ENCODE data around the gene ABCA8. TPM values are rescaled to one million over a fixed set of nuclear protein-coding genes. Genes with fewer than 3 reads are reported as not detected.

ABCA8 gene
- total RNA-seq, 4 donors from 2014 or later = 235 to 365 (median 316) TPM

DNA sequence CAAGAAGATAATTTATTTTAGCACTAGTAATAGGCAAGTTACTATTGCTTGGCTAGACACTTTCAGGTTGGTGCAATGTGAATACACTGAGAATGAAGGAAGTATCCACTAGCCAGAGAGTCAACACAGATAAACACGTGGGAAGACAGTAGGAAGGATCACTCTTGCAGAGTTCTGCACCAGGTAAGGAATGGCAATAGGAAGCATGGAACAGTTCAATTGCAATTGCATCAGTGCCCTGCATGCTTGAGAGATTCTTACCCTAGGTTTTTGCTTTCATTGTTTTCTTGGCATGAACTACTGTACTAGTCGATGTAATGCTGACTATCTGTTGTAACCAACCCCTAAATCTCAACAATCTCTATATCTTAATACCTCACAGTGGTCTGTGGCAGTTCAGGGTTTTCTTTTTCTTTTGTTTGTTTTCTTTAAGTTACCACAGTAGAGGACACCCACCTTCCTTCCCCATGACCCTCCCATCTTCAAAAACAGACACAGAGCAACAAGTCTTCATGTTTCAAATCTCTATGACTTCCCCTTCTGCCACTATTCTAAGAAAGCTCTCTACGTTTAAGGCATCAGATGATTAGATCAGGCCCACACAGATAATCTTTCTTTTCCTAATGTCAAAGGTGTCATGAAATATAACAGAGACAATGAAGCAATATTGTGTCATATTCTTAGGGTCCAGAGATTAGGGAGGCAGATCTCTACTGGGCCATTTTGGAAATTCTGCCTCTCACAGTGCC, 18.1 kb upstream of the ABCA8 start:
- TF ChIP-seq EP300 (IDR thresholded peaks at IDR 0.05) = no peak
- no peak for TF ChIP-seq POLR2A (IDR thresholded peaks at IDR 0.05)
- TF ChIP-seq, protein P1, sequence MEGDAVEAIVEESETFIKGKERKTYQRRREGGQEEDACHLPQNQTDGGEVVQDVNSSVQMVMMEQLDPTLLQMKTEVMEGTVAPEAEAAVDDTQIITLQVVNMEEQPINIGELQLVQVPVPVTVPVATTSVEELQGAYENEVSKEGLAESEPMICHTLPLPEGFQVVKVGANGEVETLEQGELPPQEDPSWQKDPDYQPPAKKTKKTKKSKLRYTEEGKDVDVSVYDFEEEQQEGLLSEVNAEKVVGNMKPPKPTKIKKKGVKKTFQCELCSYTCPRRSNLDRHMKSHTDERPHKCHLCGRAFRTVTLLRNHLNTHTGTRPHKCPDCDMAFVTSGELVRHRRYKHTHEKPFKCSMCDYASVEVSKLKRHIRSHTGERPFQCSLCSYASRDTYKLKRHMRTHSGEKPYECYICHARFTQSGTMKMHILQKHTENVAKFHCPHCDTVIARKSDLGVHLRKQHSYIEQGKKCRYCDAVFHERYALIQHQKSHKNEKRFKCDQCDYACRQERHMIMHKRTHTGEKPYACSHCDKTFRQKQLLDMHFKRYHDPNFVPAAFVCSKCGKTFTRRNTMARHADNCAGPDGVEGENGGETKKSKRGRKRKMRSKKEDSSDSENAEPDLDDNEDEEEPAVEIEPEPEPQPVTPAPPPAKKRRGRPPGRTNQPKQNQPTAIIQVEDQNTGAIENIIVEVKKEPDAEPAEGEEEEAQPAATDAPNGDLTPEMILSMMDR (IDR thresholded peaks at IDR 0.05) = no peak

GRCh38 chr17:68972119-68972704, 17.0 kb upstream of the ABCA8 start:
- Histone ChIP-seq H3K27me3 (no peaks in the 10 kb centered on the region), H3K27ac (peak overlapping the region; percentile 5 to 72 (median 48)), H3K4me1 (peaks cover 0 to 35% (median 4%) of the 10 kb centered on the region in 4 donors), H3K36me3 (peaks cover 0 to 25% (median 0%) of the 10 kb centered on the region in 3 donors), H3K4me3 (no peak overlapping the region), H3K9me3 (no peaks in the 10 kb centered on the region)
- TF ChIP-seq POLR2A (IDR thresholded peaks at IDR 0.05) = no peak
- TF ChIP-seq, protein P1 (IDR thresholded peaks at IDR 0.05) = peak; percentile 57 to 80 (median 72)
- peak in 1 of 2 donors; percentile 36 for DNase-seq (ENCODE audit: low spot score in 2 of 2)
- 38 to 40% methylated on average over 4 of the region's 4 CpGs for WGBS, 2 donors

More for the DNA sequence above, 18.1 kb upstream of the ABCA8 start:
- no peak for DNase-seq (ENCODE audit: low spot score in 2 of 2)
- no peaks in the 10 kb centered on the region for H3K9me3 ChIP-seq
- WGBS, 2 donors = 49 to 51% methylated on average over 3 of the region's 3 CpGs
- no peak overlapping the region for H3K4me3 ChIP-seq
- peak overlapping the region in 1 of 4 donors; percentile 72 for H3K27ac ChIP-seq
- peaks cover 0 to 33% (median 0%) of the 10 kb centered on the region in 3 donors for H3K36me3 ChIP-seq
- H3K4me1 ChIP-seq = peaks cover 0 to 35% (median 4%) of the 10 kb centered on the region in 4 donors
- H3K27me3 ChIP-seq = no peaks in the 10 kb centered on the region

GRCh38 chr17:68969101-68969500, 13.9 kb upstream of the ABCA8 start:
- Histone ChIP-seq H3K4me3 (no peak overlapping the region), H3K27me3 (no peaks in the 10 kb centered on the region), H3K9me3 (no peaks in the 10 kb centered on the region), H3K27ac (no peak overlapping the region), H3K36me3 (no peaks in the 10 kb centered on the region), H3K4me1 (peaks cover 0 to 35% (median 4%) of the 10 kb centered on the region in 4 donors)
- DNase-seq (ENCODE audit: low spot score in 2 of 2) = no peak
- no peak for TF ChIP-seq POLR2A (IDR thresholded peaks at IDR 0.05)
- TF ChIP-seq EP300 (IDR thresholded peaks at IDR 0.05) = no peak
- TF ChIP-seq, protein P1 (IDR thresholded peaks at IDR 0.05) = no peak
- 81 to 82% methylated on average over 5 of the region's 5 CpGs for WGBS, 2 donors

GRCh38 chr17:68963958-68964357, 8.8 kb upstream of the ABCA8 start:
- H3K4me1 ChIP-seq = no peaks in the 10 kb centered on the region
- no peaks in the 10 kb centered on the region for H3K36me3 ChIP-seq
- H3K27me3 ChIP-seq = no peaks in the 10 kb centered on the region
- no peak overlapping the region for H3K27ac ChIP-seq
- peak in 1 of 2 donors; percentile 27 for DNase-seq (ENCODE audit: low spot score in 2 of 2)
- TF ChIP-seq, protein P1 (IDR thresholded peaks at IDR 0.05) = no peak
- TF ChIP-seq POLR2A (IDR thresholded peaks at IDR 0.05) (no peak), EP300 (IDR thresholded peaks at IDR 0.05) (no peak)
- no peak overlapping the region for H3K4me3 ChIP-seq
- WGBS, 2 donors = 89 to 92% methylated on average over 4 of the region's 4 CpGs
- H3K9me3 ChIP-seq = no peaks in the 10 kb centered on the region
